HFFc6 (cell line): ENCODE data around the gene ZNF605. TPM values are rescaled to one million over a fixed set of nuclear protein-coding genes. Genes with fewer than 3 reads are reported as not detected.

Experiments
- DNase-seq: peaks from one replicate; pipeline ENCODE4 v3.0.0-alpha.2; 2018
- H3K27ac Mint-ChIP-seq: 2 replicates; pipeline ENCODE4 v1.8.0; 2020; ENCODE audit warnings: mild to moderate bottlenecking, mixed read lengths
- H3K27me3 Mint-ChIP-seq: 2 replicates; pipeline ENCODE4 v1.8.0; 2021; ENCODE audit warnings: mild to moderate bottlenecking, moderate library complexity, mixed read lengths; ENCODE audit not compliant: insufficient read depth
- H3K36me3 Mint-ChIP-seq: 2 replicates; pipeline ENCODE4 v1.8.0; 2021; ENCODE audit warnings: low read depth, mixed read lengths
- H3K4me1 Mint-ChIP-seq: 2 replicates; pipeline ENCODE4 v1.8.0; 2020; ENCODE audit warnings: low read depth, mixed read lengths
- H3K4me3 Mint-ChIP-seq: 2 replicates; pipeline ENCODE4 v1.8.0; 2020; ENCODE audit warnings: mild to moderate bottlenecking, moderate library complexity, mixed read lengths
- H3K9me3 Mint-ChIP-seq: 2 replicates; pipeline ENCODE4 v1.8.0; 2020; ENCODE audit warnings: mild to moderate bottlenecking, mixed read lengths
- CTCF ChIP-seq: fragments of 200-600 bp; sonication (generic); IDR thresholded peaks from 2 replicates; pipeline ENCODE4 v1.5.0; 2021; ENCODE audit warnings: antibody characterized with exemption, mild to moderate bottlenecking
- total RNA-seq, 6 experiments: library from RNA; stranded (reverse); fragmentation: NEBNext Ultra II Directional; extraction: Animal tissue kit (Norgen Biotek cat#: 25700); gene quantifications; 2 replicates in 1 of 6; 3 replicates in 5 of 6; pipeline ENCODE4 v1.2.3, GENCODE V29; 2021

Gene ZNF605
- total RNA-seq, 6 experiments from 2014 or later, result 6.2 to 11.8 (median 7.6) TPM

GRCh38 chr12:132955094-132956010, 754 bp downstream of the ZNF605 start:
- peak; percentile 13; the same call in 1 of the 2 replicates for TF ChIP-seq CTCF
- H3K4me3 Mint-ChIP-seq, result peak overlapping the region; percentile 95
- H3K27ac Mint-ChIP-seq, result peak overlapping the region; percentile 91
- H3K4me1 Mint-ChIP-seq, result peaks cover 17% of the 10 kb centered on the region
- H3K36me3 Mint-ChIP-seq, result peaks cover 47% of the 10 kb centered on the region
- H3K9me3 Mint-ChIP-seq, result peaks cover 39% of the 10 kb centered on the region
- DNase-seq, result peak; percentile 53
- H3K27me3 Mint-ChIP-seq, result peaks cover 23% of the 10 kb centered on the region

- H3K4me1 Mint-ChIP-seq, result peaks cover 17% of the 10 kb centered on the region
- H3K9me3 Mint-ChIP-seq, result peaks cover 33% of the 10 kb centered on the region
- H3K4me3 Mint-ChIP-seq, result peak overlapping the region; percentile 95
- no peak for TF ChIP-seq CTCF
- H3K27me3 Mint-ChIP-seq, result peaks cover 23% of the 10 kb centered on the region
- DNase-seq, result no peak
- H3K36me3 Mint-ChIP-seq, result peaks cover 43% of the 10 kb centered on the region
- peak overlapping the region; percentile 91 for H3K27ac Mint-ChIP-seq
Measured at GRCh38 chr12:132954471-132955048, 1.5 kb downstream of the ZNF605 start.

- H3K27me3 Mint-ChIP-seq, result peaks cover 25% of the 10 kb centered on the region
- peaks cover 26% of the 10 kb centered on the region for H3K9me3 Mint-ChIP-seq
- TF ChIP-seq CTCF, result no peak
- H3K4me1 Mint-ChIP-seq, result peaks cover 17% of the 10 kb centered on the region
- no peak for DNase-seq
- peaks cover 35% of the 10 kb centered on the region for H3K36me3 Mint-ChIP-seq
- peak overlapping the region; percentile 31; the same call in 1 of the 2 replicates for H3K4me3 Mint-ChIP-seq
- peak overlapping the region; percentile 36 for H3K27ac Mint-ChIP-seq
Measured at GRCh38 chr12:132953771-132954170, 2.3 kb downstream of the ZNF605 start.

- peaks cover 33% of the 10 kb centered on the region for H3K36me3 Mint-ChIP-seq
- peaks cover 17% of the 10 kb centered on the region for H3K4me1 Mint-ChIP-seq
- no peak for TF ChIP-seq CTCF
- peaks cover 25% of the 10 kb centered on the region for H3K27me3 Mint-ChIP-seq
- H3K4me3 Mint-ChIP-seq, result no peak overlapping the region
- H3K9me3 Mint-ChIP-seq, result peaks cover 24% of the 10 kb centered on the region
- no peak for DNase-seq
- H3K27ac Mint-ChIP-seq, result no peak overlapping the region
Measured at GRCh38 chr12:132953163-132953425, 3.0 kb downstream of the ZNF605 start.

GRCh38 chr12:132952371-132953162, 3.5 kb downstream of the ZNF605 start:
- Mint-ChIP-seq H3K9me3 (peaks cover 24% of the 10 kb centered on the region), H3K27me3 (peaks cover 25% of the 10 kb centered on the region), H3K4me3 (no peak overlapping the region), H3K27ac (no peak overlapping the region), H3K4me1 (peaks cover 17% of the 10 kb centered on the region), H3K36me3 (peaks cover 33% of the 10 kb centered on the region)
- no peak for DNase-seq
- no peak for TF ChIP-seq CTCF
